RWPE1 (cell line): ENCODE data around the gene CENPW.
A peak's percentile ranks its signal among the peaks of the same experiment; 100 is the strongest.

Source experiments
- CTCF ChIA-PET: fragments of 350-600 bp; sonication (Branson Sonifier 250); formaldehyde crosslinking; extraction: SDS; loops from one replicate; lab custom pipeline; 2021; lab: Yijun Ruan, JAX
- POLR2A ChIA-PET: fragments of 400-600 bp; formaldehyde crosslinking; extraction: SDS; loops from one replicate; lab custom pipeline; 2020; ENCODE audit warnings: antibody characterized with exemption; ENCODE audit not compliant: low non-redundant PET; lab: Yijun Ruan, JAX
- DNase-seq: peaks from one replicate; pipeline ENCODE4 v3.0.0; 2012; ENCODE audit warnings: low spot score
- H3K27ac ChIP-seq: fragments of 450-650 bp; 2 replicates; pipeline ENCODE4 v1.5.1; 2017
- CTCF ChIP-seq: fragments of 450-650 bp; conservative IDR thresholded peaks from 2 replicates; pipeline ENCODE4 v1.5.1; 2017; ENCODE audit warnings: low read depth, mild to moderate bottlenecking

CENPW gene

DNA sequence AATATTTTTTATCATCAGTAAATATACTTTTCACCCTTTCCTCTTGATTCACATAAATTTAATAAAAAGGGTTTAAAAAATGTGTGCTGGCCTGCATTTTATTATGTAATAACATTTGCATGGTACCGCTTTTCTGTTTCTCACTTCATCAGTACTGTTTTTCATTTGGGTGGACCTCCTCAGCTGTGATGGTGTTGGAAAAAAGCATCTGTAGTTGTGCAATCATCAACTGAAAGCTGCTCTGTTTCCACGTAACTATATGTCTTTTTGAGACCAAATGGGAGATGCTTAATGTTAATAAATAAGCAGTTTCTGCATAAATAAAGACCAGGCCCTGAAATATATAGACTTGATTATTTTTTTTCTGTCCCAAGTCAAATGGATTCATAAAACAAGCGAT is 31.6 kb upstream of the CENPW start:
- no peak for TF ChIP-seq CTCF
- POLR2A ChIA-PET: no interaction called here
- no peak overlapping the region for H3K27ac ChIP-seq
- CTCF ChIA-PET: no interaction called here
- no peak for DNase-seq

GRCh38 chr6:126312013-126312665 is 27.8 kb upstream of the CENPW start:
- H3K27ac ChIP-seq: no peak overlapping the region
- peak; percentile 24 for DNase-seq
- TF ChIP-seq CTCF: no peak
- CTCF ChIA-PET: no interaction called here
- POLR2A ChIA-PET: no interaction called here

- H3K27ac ChIP-seq: no peak overlapping the region
- ChIA-PET POLR2A (no interaction called here), CTCF (no interaction called here)
- no peak for TF ChIP-seq CTCF
- DNase-seq: no peak
Observed at GRCh38 chr6:126313941-126314340, 26.0 kb upstream of the CENPW start.

GRCh38 chr6:126318797-126319196 is 21.1 kb upstream of the CENPW start:
- DNase-seq: no peak
- TF ChIP-seq CTCF: no peak
- CTCF ChIA-PET: no interaction called here
- no peak overlapping the region for H3K27ac ChIP-seq
- POLR2A ChIA-PET: no interaction called here

GRCh38 chr6:126333729-126334128 is 6.2 kb upstream of the CENPW start:
- TF ChIP-seq CTCF: no peak
- H3K27ac ChIP-seq: no peak overlapping the region
- CTCF ChIA-PET: interaction anchor here (0.6 kb wide), 1 partner anchor 16 kb away, joined by 3 read pairs; no protein-coding TSS in a partner anchor
- POLR2A ChIA-PET: no interaction called here
- DNase-seq: no peak

DNA sequence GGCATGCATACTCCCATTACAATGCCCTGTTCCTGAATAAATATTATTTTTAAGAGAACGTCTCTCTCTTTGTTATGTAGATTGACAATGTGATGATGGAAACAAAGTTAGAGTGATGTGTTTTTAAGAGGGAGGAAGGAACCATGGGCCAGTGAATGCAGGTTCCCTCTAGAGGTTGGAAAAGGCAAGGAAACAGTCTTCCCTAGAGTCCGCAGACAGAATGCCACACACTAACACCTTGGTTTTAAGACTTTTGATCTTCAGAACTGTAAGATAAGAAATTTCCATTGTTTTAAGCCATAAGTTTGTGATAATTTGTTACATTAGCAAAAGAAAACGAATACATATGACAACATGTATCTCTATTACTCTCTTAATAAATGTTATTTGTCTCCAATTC is 4.7 kb upstream of the CENPW start:
- no peak overlapping the region for H3K27ac ChIP-seq
- ChIA-PET CTCF (interaction anchor here (0.6 kb wide), 1 partner anchor 26 kb away, joined by 3 read pairs; no protein-coding TSS in a partner anchor), POLR2A (no interaction called here)
- DNase-seq: no peak
- no peak for TF ChIP-seq CTCF
